Testis (tissue), 3 donors: Measurements from ENCODE around the gene TBX1. TPM values are rescaled to one million over a fixed set of nuclear protein-coding genes. Genes with fewer than 3 reads are reported as not detected.
A peak's percentile ranks its signal among the peaks of the same experiment; 100 is the strongest.

ENCODE experiments used
- DNase-seq: peaks from one replicate; pipeline ENCODE4 v3.0.0-alpha.2; 2019
- H3K27ac ChIP-seq, 2 donors: fragments of 200-600 bp; sonication (generic); one replicate each; pipeline ENCODE4 v1.5.1; 2019
- H3K27me3 ChIP-seq: fragments of 200-600 bp; sonication (generic); one replicate; pipeline ENCODE4 v1.5.1; 2019
- H3K36me3 ChIP-seq: fragments of 200-600 bp; sonication (generic); one replicate; pipeline ENCODE4 v1.5.1; 2017; ENCODE audit warnings: low read depth; ENCODE audit errors: missing control alignments
- H3K4me1 ChIP-seq: fragments of 200-600 bp; sonication (generic); one replicate; pipeline ENCODE4 v1.5.1; 2019
- H3K4me3 ChIP-seq, 2 donors: fragments of 200-600 bp; sonication (generic); one replicate each; pipeline ENCODE4 v1.5.1; 2017 to 2019
- H3K9me3 ChIP-seq: fragments of 200-600 bp; sonication (generic); one replicate; pipeline ENCODE4 v1.5.1; 2017
- CTCF ChIP-seq, 3 experiments: fragments of 450-650 bp in 2 of 3; fragments of 200-600 bp in 1 of 3; sonication (generic) in 1 of 3; IDR thresholded peaks; one replicate each; pipeline ENCODE4 v1.5.1; 2016 to 2019; ENCODE audit warnings: antibody characterized with exemption in 3 of 3, mild to moderate bottlenecking in 2 of 3, moderate library complexity in 1 of 3
- POLR2A ChIP-seq: fragments of 450-650 bp; IDR thresholded peaks from one replicate; pipeline ENCODE4 v1.6.1; 2017; ENCODE audit warnings: antibody characterized with exemption, mild to moderate bottlenecking, moderate library complexity
- WGBS, 2 donors: methylation state at CpG; one replicate each; pipeline ENCODE4 v1.1.5; 2018; 5-methylcytosine and 5-hydroxymethylcytosine counted together
- intact Hi-C: fragments of 100-400 bp; cut with DNase I; formaldehyde crosslinking; loops from one replicate; pipeline ENCODE4 v1.15.1; 2023; ENCODE audit warnings: low total_unique reads
- polyA plus RNA-seq: library from polyadenylated mRNA; stranded (reverse); fragments of 350-450 nt; fragmentation: Illumina TruSeq; extraction: RNeasy Lipid Tissue Mini Kit (QIAGEN cat#74804); gene quantifications from one replicate; pipeline ENCODE4 v1.2.3, GENCODE V29; 2014; ENCODE audit warnings: low read depth, low replicate concordance; ENCODE audit not compliant: insufficient read depth
- total RNA-seq, 2 donors: library from RNA; depleted of rRNA; stranded (reverse); fragments of >200 nt; gene quantifications; one replicate each; pipeline ENCODE4 v1.2.3, GENCODE V29; 2016

Gene TBX1
- total and polyA plus RNA-seq, 3 donors from 2014 or later, result 18.1 to 43.4 (median 23.3) TPM

- no peak overlapping the region for H3K4me3 ChIP-seq
- intact Hi-C loops, result no loop called here
- no peaks in the 10 kb centered on the region for H3K9me3 ChIP-seq
- DNase-seq, result no peak
- H3K27me3 ChIP-seq, result no peaks in the 10 kb centered on the region
- TF ChIP-seq POLR2A (no peak), CTCF (IDR thresholded peaks at IDR 0.05) (no peak)
- H3K36me3 ChIP-seq, result no peaks in the 10 kb centered on the region
- no peak overlapping the region for H3K27ac ChIP-seq
- peaks cover 16% of the 10 kb centered on the region for H3K4me1 ChIP-seq
- 90 to 91% methylated on average over 8 to 26 of the region's 26 CpGs for WGBS, 2 donors
These were observed 40.3 kb upstream of the TBX1 start for GRCh38 chr22:19720150-19720827.

GRCh38 chr22:19720999-19721329, 39.6 kb upstream of the TBX1 start:
- Histone ChIP-seq H3K9me3 (no peaks in the 10 kb centered on the region), H3K27ac (no peak overlapping the region), H3K27me3 (no peaks in the 10 kb centered on the region), H3K36me3 (no peaks in the 10 kb centered on the region), H3K4me1 (peaks cover 15% of the 10 kb centered on the region), H3K4me3 (no peak overlapping the region)
- TF ChIP-seq POLR2A (no peak), CTCF (IDR thresholded peaks at IDR 0.05) (no peak)
- DNase-seq, result no peak
- 89 to 100% methylated on average over 1 to 2 of the region's 2 CpGs for WGBS, 2 donors
- intact Hi-C loops, result no loop called here

DNA sequence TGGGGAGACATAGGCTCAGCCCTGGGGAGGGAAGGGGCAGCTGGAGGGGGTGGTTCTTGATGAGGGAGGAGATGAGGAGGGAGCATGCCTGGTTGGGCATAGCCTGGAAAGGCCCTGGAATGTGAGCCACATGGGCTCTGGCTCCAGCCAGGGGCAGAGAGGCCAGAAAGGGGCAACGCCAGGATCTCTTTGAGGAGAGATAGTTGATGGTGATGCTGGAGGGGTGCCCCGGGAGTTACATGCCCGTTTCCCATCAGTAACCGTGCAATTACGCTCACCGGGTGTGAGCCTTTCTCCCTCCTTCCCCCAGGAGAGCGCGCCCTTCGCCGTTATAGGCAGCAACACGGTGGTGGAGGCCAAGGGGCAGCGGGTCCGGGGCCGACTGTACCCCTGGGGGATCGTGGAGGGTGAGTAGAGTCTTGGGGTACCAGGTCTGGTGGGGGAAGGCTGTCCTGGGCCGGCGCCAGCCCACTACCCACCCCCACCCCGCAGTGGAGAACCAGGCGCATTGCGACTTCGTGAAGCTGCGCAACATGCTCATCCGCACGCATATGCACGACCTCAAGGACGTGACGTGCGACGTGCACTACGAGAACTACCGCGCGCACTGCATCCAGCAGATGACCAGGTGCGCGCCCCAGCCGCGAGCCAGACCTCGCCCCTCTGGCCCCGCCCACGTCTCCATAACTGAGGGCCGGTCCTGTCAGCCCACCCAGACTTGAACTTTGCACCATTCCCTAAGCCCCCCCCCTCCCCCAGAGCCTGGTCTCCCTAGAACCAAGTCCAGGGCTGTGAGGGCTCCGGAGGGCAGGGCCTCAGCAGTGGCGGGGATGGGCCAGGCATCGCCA, 39.0 kb upstream of the TBX1 start:
- Histone ChIP-seq H3K27me3 (no peaks in the 10 kb centered on the region), H3K27ac (no peak overlapping the region), H3K4me3 (peak overlapping the region in 1 of 2 donors; percentile 17), H3K36me3 (no peaks in the 10 kb centered on the region), H3K4me1 (peaks cover 15% of the 10 kb centered on the region), H3K9me3 (no peaks in the 10 kb centered on the region)
- no peak for DNase-seq
- intact Hi-C loops, result no loop called here
- 50 to 72% methylated on average over 17 to 42 of the region's 44 CpGs for WGBS, 2 donors
- TF ChIP-seq POLR2A, result no peak
- TF ChIP-seq CTCF (IDR thresholded peaks at IDR 0.05), result no peak

DNA sequence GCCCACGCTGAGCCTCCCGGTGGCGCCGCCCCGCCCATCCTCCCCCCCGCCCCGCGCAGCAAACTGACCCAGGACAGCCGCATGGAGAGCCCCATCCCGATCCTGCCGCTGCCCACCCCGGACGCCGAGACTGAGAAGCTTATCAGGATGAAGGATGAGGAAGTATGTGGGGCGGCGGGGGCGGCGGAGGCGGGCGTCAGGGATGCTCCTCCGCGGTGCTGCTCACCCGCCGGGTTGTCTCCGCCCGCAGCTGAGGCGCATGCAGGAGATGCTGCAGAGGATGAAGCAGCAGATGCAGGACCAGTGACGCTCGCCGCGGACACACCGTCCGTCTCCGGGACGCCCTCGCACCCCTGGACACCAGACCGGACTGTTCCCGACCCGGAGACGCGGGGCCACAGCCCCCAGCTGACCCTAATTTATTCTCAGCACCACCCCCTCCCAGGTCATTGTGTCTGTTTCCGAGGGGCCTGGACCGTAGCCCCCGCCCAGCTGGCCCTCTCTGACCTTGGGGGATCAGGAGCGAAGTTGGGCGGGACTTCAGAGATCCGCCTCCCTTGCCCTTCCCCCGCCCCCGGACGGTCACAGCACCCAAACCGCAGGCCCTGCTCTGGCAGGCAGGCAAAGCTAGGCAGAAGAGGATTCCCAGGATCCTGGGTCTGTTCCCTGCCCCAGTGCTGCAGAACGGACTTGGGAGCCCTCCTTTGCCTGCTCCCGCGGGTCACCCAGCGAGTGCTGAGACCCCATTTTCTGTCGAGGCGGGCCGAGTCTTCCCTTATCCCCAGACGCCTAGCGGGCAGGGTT, 38.2 kb upstream of the TBX1 start:
- no peaks in the 10 kb centered on the region for H3K9me3 ChIP-seq
- H3K4me1 ChIP-seq, result peaks cover 13% of the 10 kb centered on the region
- no peak for DNase-seq
- no peaks in the 10 kb centered on the region for H3K36me3 ChIP-seq
- 69 to 76% methylated on average over 9 to 43 of the region's 60 CpGs for WGBS, 2 donors
- H3K4me3 ChIP-seq, result peak overlapping the region in 1 of 2 donors; percentile 17
- H3K27me3 ChIP-seq, result no peaks in the 10 kb centered on the region
- H3K27ac ChIP-seq, result no peak overlapping the region
- intact Hi-C loops, result no loop called here
- no peak for TF ChIP-seq POLR2A
- TF ChIP-seq CTCF (IDR thresholded peaks at IDR 0.05), result no peak
